K562 (cell line): ENCODE data around the gene SLC25A51.

Source experiments
- ADNP ChIP-seq: fragments of 200-800 bp; sonication (Bioruptor generic); IDR thresholded peaks from 2 replicates; pipeline ENCODE4 v1.6.1; 2016; ENCODE audit warnings: missing genetic modification characterization, missing compliant biosample characterization
- CBFB ChIP-seq: sonication (generic); formaldehyde crosslinking; IDR thresholded peaks from 2 replicates; pipeline ENCODE4 v1.4.0; 2020; ENCODE audit warnings: mild to moderate bottlenecking, missing genetic modification reagents
- MXI1 ChIP-seq: IDR thresholded peaks from 2 replicates; pipeline ENCODE4 v1.6.1; 2011; ENCODE audit warnings: low read depth, mild to moderate bottlenecking, improper control_type of control experiment, low read length
- POLR2A ChIP-seq: fragments of 450-650 bp; conservative IDR thresholded peaks from 2 replicates; pipeline ENCODE4 v1.6.1; 2016
- SMC3 ChIP-seq: conservative IDR thresholded peaks from 2 replicates; pipeline ENCODE4 v1.6.1; 2011; ENCODE audit warnings: low read depth, low read length, improper control_type of control experiment; ENCODE audit not compliant: insufficient read depth
- TCF7L2 ChIP-seq: fragments of 150-350 bp; IDR thresholded peaks from 2 replicates; pipeline ENCODE4 v1.6.1; 2016; ENCODE audit warnings: low read depth, mild to moderate bottlenecking, low read length, moderate library complexity
- TF ChIP-seq, protein P1 (sequence below): sonication (generic); formaldehyde crosslinking; IDR thresholded peaks from 2 replicates; pipeline ENCODE4 v1.8.1; 2022; ENCODE audit warnings: missing genetic modification reagents
- TF ChIP-seq, protein P2 (sequence below), 3 experiments: IDR thresholded peaks in 2 of 3; conservative IDR thresholded peaks in 1 of 3; 2 replicates each; pipeline ENCODE4 v1.5.1; 2011 to 2012; ENCODE audit warnings: low read length in 3 of 3, mild to moderate bottlenecking in 3 of 3, control low read depth in 2 of 3, improper control_type of control experiment in 1 of 3, inconsistent platforms in 1 of 3, low read depth in 1 of 3, mixed read lengths in 1 of 3, moderate library complexity in 1 of 3; ENCODE audit not compliant: insufficient read depth in 2 of 3

DNA sequence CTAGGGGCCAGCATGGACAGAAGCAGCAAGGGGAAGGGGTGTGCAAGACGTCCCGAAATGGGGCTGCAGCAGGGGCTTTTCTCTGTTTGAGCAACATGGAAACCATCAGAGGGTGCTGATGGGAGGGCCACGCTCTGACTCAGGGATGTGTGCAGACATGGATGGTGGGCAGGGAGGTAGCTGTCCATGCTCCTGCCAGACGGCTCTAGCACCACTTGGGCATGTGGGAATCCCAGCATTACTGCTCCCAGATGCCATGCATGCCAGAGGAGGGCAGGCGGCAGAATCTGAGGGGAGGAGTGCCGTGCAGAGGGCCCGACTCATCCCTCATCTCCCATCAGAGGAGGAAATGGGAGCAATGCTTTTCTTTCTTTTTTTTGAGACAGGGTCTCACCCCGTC is 45.6 kb upstream of the SLC25A51 start:
- TF ChIP-seq, protein P1, sequence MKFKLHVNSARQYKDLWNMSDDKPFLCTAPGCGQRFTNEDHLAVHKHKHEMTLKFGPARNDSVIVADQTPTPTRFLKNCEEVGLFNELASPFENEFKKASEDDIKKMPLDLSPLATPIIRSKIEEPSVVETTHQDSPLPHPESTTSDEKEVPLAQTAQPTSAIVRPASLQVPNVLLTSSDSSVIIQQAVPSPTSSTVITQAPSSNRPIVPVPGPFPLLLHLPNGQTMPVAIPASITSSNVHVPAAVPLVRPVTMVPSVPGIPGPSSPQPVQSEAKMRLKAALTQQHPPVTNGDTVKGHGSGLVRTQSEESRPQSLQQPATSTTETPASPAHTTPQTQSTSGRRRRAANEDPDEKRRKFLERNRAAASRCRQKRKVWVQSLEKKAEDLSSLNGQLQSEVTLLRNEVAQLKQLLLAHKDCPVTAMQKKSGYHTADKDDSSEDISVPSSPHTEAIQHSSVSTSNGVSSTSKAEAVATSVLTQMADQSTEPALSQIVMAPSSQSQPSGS (CRISPR knock-in tag) = no peak
- TF ChIP-seq ADNP (tag) (no peak), POLR2A (no peak), TCF7L2 (no peak), CBFB (no peak), MXI1 (no peak), SMC3 (no peak)
- TF ChIP-seq, protein P2, sequence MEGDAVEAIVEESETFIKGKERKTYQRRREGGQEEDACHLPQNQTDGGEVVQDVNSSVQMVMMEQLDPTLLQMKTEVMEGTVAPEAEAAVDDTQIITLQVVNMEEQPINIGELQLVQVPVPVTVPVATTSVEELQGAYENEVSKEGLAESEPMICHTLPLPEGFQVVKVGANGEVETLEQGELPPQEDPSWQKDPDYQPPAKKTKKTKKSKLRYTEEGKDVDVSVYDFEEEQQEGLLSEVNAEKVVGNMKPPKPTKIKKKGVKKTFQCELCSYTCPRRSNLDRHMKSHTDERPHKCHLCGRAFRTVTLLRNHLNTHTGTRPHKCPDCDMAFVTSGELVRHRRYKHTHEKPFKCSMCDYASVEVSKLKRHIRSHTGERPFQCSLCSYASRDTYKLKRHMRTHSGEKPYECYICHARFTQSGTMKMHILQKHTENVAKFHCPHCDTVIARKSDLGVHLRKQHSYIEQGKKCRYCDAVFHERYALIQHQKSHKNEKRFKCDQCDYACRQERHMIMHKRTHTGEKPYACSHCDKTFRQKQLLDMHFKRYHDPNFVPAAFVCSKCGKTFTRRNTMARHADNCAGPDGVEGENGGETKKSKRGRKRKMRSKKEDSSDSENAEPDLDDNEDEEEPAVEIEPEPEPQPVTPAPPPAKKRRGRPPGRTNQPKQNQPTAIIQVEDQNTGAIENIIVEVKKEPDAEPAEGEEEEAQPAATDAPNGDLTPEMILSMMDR (IDR thresholded peaks at IDR 0.05 in 2 of 3, conservative IDR thresholded peaks at IDR 0.05 in 1 of 3; ENCODE audit: insufficient read depth in 2 of 3, low read depth in 1 of 3, low read length in 3 of 3) = no peak
